Measurements from ENCODE around the gene CXCR5. TPM values are rescaled to one million over a fixed set of nuclear protein-coding genes. Genes with fewer than 3 reads are reported as not detected.
A peak's percentile ranks its signal among the peaks of the same experiment; 100 is the strongest.

The CXCR5 gene
- total and polyA plus RNA-seq, 8 donors: 0.10 TPM; not detected in 7

- H3K4me3 ChIP-seq: no peak overlapping the region
- no peak for TF ChIP-seq CTCF (IDR thresholded peaks at IDR 0.05)
- intact Hi-C loops (cut with DNase I): no loop called here
Observed at GRCh38 chr11:118886681-118887111, 3.0 kb downstream of the CXCR5 start.

GRCh38 chr11:118887206-118887605 lies 3.5 kb downstream of the CXCR5 start:
- H3K27me3 ChIP-seq: no peaks in the 10 kb centered on the region
- no peak for TF ChIP-seq CTCF (IDR thresholded peaks at IDR 0.05)
- no peak overlapping the region for H3K4me3 ChIP-seq
- intact Hi-C loops (cut with DNase I): no loop called here
- ATAC-seq: no peak
- no peak for DNase-seq
- H3K4me1 ChIP-seq: peaks cover 0 to 6% of the 10 kb centered on the region in 2 donors
- no peaks in the 10 kb centered on the region for H3K36me3 ChIP-seq
- no peaks in the 10 kb centered on the region for H3K9me3 ChIP-seq
- H3K27ac ChIP-seq: no peak overlapping the region

More at GRCh38 chr11:118886681-118887111, 3.0 kb downstream of the CXCR5 start:
- H3K36me3 ChIP-seq: no peaks in the 10 kb centered on the region
- no peak for DNase-seq
- H3K4me1 ChIP-seq: peaks cover 0 to 4% of the 10 kb centered on the region in 2 donors
- H3K9me3 ChIP-seq: no peaks in the 10 kb centered on the region
- no peak for ATAC-seq
- H3K27me3 ChIP-seq: no peaks in the 10 kb centered on the region
- no peak overlapping the region for H3K27ac ChIP-seq

GRCh38 chr11:118888398-118888797 lies 4.7 kb downstream of the CXCR5 start:
- peaks cover 0 to 15% of the 10 kb centered on the region in 2 donors for H3K4me1 ChIP-seq
- intact Hi-C loops (cut with DNase I): no loop called here
- no peak for TF ChIP-seq CTCF (IDR thresholded peaks at IDR 0.05)
- no peaks in the 10 kb centered on the region for H3K36me3 ChIP-seq
- DNase-seq (no peak), ATAC-seq (no peak)
- H3K27ac ChIP-seq: peak overlapping the region in 1 of 2 donors; percentile 65
- H3K4me3 ChIP-seq: no peak overlapping the region
- H3K27me3 ChIP-seq: no peaks in the 10 kb centered on the region
- no peaks in the 10 kb centered on the region for H3K9me3 ChIP-seq

GRCh38 chr11:118889797-118890196 lies 6.1 kb downstream of the CXCR5 start:
- TF ChIP-seq CTCF (IDR thresholded peaks at IDR 0.05): no peak
- intact Hi-C loops (cut with DNase I): no loop called here
- DNase-seq (no peak), ATAC-seq (peak; percentile 65)
- no peaks in the 10 kb centered on the region for H3K36me3 ChIP-seq
- H3K4me1 ChIP-seq: peaks cover 0 to 15% of the 10 kb centered on the region in 2 donors
- no peaks in the 10 kb centered on the region for H3K27me3 ChIP-seq
- peak overlapping the region in 1 of 2 donors; percentile 26 for H3K27ac ChIP-seq
- H3K4me3 ChIP-seq: no peak overlapping the region
- no peaks in the 10 kb centered on the region for H3K9me3 ChIP-seq

GRCh38 chr11:118892514-118892913 lies 8.8 kb downstream of the CXCR5 start:
- peak; percentile 24 for ATAC-seq
- peaks cover 0 to 11% of the 10 kb centered on the region in 2 donors for H3K36me3 ChIP-seq

More at GRCh38 chr11:118892514-118892913, 8.8 kb downstream of the CXCR5 start:
- intact Hi-C loops (cut with DNase I): no loop called here
- Histone ChIP-seq H3K9me3 (no peaks in the 10 kb centered on the region), H3K27me3 (no peaks in the 10 kb centered on the region), H3K4me1 (peaks cover 0 to 27% of the 10 kb centered on the region in 2 donors), H3K27ac (no peak overlapping the region), H3K4me3 (no peak overlapping the region)
- no peak for DNase-seq
- no peak for TF ChIP-seq CTCF (IDR thresholded peaks at IDR 0.05)
